ENCODE measurements around the gene SEC24D.
A peak's percentile ranks its signal among the peaks of the same experiment; 100 is the strongest.

- TF ChIP-seq POLR2A (IDR thresholded peaks at IDR 0.05; ENCODE audit: low read length) (peak; percentile 86), GATA1 (IDR thresholded peaks at IDR 0.05; ENCODE audit: low read depth, low read length) (no peak)
Observed at GRCh38 chr4:118684873-118685811, 150.8 kb downstream of the SEC24D start, which contains the start of gene METTL14.
